T-helper 2 cell treated with Interferon-gamma antibody and Interleukin-4, amounts not matched to agents 5 μg/mL and 100 μg/mL, for 36 hours (primary cell): Measurements from ENCODE around the gene IMPDH2.

Experiments
- DNase-seq: peaks from one replicate; pipeline ENCODE4 v3.0.0; 2021; ENCODE audit warnings: low spot score
- H3K27ac Mint-ChIP-seq: one replicate; pipeline ENCODE4 v1.8.0; 2021; ENCODE audit warnings: mild to moderate bottlenecking, mixed read lengths
- H3K27me3 Mint-ChIP-seq: one replicate; pipeline ENCODE4 v1.8.0; 2021; ENCODE audit warnings: low read depth, mixed read lengths
- H3K36me3 Mint-ChIP-seq: one replicate; pipeline ENCODE4 v1.8.0; 2021; ENCODE audit warnings: low read depth, mixed read lengths
- H3K4me1 Mint-ChIP-seq: one replicate; pipeline ENCODE4 v1.8.0; 2021; ENCODE audit warnings: low read depth, mixed read lengths
- H3K4me3 Mint-ChIP-seq: one replicate; pipeline ENCODE4 v1.8.0; 2022; ENCODE audit warnings: mild to moderate bottlenecking, moderate library complexity, mixed read lengths
- H3K9me3 Mint-ChIP-seq: one replicate; pipeline ENCODE4 v1.8.0; 2021; ENCODE audit warnings: mixed read lengths

The IMPDH2 gene

DNA sequence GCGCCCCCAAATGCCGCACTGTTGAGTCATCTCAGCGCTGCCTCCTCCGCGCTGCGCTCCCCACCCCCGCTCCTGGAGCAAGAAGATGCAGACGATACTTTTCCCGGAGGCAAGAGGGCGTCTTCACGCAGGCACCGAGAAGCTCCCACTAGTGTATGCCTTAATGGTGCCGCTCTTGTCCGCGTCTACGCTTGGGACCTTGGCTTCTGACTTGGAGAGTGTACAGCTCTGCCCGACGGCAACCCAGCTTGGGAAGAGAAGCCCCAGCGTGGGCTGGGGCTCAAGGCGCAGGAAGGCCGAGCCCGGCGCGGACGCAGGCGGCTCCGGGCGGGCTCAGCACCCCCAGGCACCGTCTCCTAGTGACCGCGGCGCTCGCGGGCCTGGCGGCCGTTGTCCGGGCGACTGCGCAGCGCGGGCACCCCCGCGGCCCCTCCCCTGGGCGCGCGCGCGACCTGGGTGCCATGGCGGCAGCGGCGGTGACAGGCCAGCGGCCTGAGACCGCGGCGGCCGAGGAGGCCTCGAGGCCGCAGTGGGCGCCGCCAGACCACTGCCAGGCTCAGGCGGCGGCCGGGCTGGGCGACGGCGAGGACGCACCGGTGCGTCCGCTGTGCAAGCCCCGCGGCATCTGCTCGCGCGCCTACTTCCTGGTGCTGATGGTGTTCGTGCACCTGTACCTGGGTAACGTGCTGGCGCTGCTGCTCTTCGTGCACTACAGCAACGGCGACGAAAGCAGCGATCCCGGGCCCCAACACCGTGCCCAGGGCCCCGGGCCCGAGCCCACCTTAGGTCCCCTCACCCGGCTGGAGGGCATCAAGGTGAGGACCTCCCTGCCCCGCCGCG, 39.2 kb downstream of the IMPDH2 start, which contains the start of gene P4HTM:
Gene P4HTM, plus strand, starts transcription at position 446 of the 840 bp plus-strand sequence. Its CDS starts 16 bp downstream, at position 462.
- DNase-seq, result peak; percentile 85
- H3K4me3 Mint-ChIP-seq, result peak within 1 kb of the TSS; percentile 97
- H3K27me3 Mint-ChIP-seq, result no peaks in the 10 kb centered on the region
- H3K9me3 Mint-ChIP-seq, result no peaks in the 10 kb centered on the region
- peaks cover 11% of the 10 kb centered on the region for H3K36me3 Mint-ChIP-seq
- H3K27ac Mint-ChIP-seq, result peak within 1 kb of the TSS; percentile 92
- H3K4me1 Mint-ChIP-seq, result peaks cover 37% of the 10 kb centered on the region

DNA sequence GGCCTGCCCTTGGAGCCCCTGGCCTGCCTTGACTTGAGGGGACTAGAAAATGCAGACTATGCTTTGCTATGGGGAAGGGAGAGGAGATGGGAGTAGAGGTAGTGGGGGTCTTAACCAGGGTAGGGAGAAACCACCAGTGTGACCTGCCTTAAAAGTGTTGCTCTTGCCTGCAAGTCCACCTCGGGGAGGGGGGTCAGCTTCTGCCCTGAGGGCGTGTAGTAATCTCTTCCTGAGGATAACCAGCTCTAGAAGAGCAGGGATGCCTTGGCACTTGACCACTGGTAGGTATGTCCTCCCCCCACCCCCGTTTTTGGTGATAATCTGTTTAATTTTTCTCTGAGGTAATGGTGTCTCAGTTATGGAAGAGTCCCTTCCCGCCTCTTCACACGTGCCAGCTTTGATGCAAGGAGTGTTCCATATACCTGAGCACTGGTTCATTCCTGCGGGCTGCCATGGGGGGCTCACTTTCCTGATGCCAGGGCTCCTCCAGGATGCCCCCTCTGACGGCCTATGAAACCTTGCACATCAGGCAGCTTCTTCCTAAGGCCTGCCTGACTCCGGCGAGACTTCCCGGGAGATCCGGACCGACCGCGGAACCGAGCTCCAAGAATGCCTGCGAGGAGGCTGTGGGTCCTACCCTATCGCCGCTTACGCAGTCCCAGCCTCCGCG, 39.9 kb downstream of the IMPDH2 start:
- no peak for DNase-seq
- H3K36me3 Mint-ChIP-seq, result peaks cover 12% of the 10 kb centered on the region
- H3K27ac Mint-ChIP-seq, result peak overlapping the region; percentile 82
- peak overlapping the region; percentile 92 for H3K4me3 Mint-ChIP-seq
- H3K4me1 Mint-ChIP-seq, result peaks cover 36% of the 10 kb centered on the region
- no peaks in the 10 kb centered on the region for H3K9me3 Mint-ChIP-seq
- H3K27me3 Mint-ChIP-seq, result no peaks in the 10 kb centered on the region

DNA sequence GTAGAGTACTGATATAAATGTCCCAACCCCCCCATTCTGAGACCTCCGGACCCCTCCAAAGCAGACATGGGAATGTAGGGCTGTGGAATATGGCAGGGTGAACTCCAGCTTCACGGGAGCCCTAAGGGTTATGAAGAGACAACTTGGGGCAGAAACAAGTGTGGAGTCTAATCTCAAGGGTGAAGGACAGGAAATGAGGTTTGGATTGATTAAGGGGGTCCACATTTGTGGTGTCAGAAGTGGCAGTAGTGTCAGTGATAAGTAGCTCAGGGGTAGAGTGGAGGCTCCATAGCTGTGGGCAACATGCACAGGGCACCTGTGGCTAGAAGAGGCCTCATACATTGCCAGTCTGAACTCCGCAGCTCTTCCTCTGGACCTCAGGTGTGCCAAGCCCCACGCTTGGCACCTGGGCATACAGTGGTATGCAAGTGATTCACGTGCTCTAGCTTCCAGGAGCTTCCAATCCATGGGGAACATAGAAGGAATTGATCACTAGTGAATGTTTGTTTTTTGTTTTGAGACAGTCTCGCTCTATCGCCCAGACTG, 43.3 kb downstream of the IMPDH2 start:
- Mint-ChIP-seq H3K4me3 (no peak overlapping the region), H3K9me3 (no peaks in the 10 kb centered on the region), H3K4me1 (peaks cover 15% of the 10 kb centered on the region), H3K27ac (no peak overlapping the region), H3K36me3 (peaks cover 33% of the 10 kb centered on the region), H3K27me3 (no peaks in the 10 kb centered on the region)
- DNase-seq, result no peak

GRCh38 chr3:48984663-48985062, 44.5 kb downstream of the IMPDH2 start:
- DNase-seq, result no peak
- no peaks in the 10 kb centered on the region for H3K27me3 Mint-ChIP-seq
- H3K36me3 Mint-ChIP-seq, result peaks cover 42% of the 10 kb centered on the region
- H3K27ac Mint-ChIP-seq, result no peak overlapping the region
- H3K9me3 Mint-ChIP-seq, result no peaks in the 10 kb centered on the region
- no peak overlapping the region for H3K4me3 Mint-ChIP-seq
- H3K4me1 Mint-ChIP-seq, result peaks cover 12% of the 10 kb centered on the region

DNA sequence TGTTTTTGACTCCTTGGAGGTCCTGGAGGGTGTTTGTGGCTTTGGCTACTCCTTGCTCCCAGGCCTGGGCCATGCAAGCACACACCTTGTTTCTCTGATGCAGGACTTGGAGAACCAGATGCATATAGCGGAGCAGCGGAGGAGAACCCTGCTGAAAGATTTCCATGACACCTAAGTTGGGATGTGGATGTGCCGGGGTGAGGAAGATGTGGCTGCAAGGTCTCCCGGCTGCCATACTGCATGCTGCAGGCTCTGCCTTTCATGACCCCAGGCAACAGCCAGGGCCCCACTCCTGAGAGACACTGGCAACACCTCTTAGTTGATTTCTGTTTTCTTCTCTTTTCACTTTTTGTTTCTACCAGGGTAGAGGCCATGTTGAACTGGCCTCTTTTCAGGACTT, 46.1 kb downstream of the IMPDH2 start:
- Mint-ChIP-seq H3K4me1 (peaks cover 4% of the 10 kb centered on the region), H3K4me3 (no peak overlapping the region), H3K27me3 (no peaks in the 10 kb centered on the region), H3K27ac (no peak overlapping the region), H3K36me3 (peaks cover 48% of the 10 kb centered on the region), H3K9me3 (no peaks in the 10 kb centered on the region)
- DNase-seq, result no peak

DNA sequence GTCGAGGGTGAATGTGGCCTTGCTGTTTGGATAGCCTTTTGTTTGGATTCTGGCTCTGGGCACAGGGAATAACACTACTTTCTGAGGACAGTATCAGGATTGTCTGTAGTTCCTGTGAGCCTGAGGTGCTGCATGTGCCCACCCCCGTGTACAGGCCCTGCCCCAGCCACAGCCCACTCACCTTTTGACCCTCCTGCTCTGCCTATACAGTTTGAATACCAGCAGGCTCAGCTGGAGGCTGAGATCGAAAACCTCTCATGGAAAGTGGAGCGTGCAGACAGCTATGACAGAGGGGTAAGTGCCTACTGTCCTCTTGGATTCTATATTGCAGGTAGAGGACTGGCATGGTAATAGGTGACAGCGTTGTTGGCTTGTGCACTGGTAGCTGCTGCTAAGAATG, 46.5 kb downstream of the IMPDH2 start:
- no peaks in the 10 kb centered on the region for H3K9me3 Mint-ChIP-seq
- no peaks in the 10 kb centered on the region for H3K27me3 Mint-ChIP-seq
- H3K4me3 Mint-ChIP-seq, result no peak overlapping the region
- H3K4me1 Mint-ChIP-seq, result peaks cover under 1% of the 10 kb centered on the region
- no peak overlapping the region for H3K27ac Mint-ChIP-seq
- DNase-seq, result no peak
- H3K36me3 Mint-ChIP-seq, result peaks cover 50% of the 10 kb centered on the region

DNA sequence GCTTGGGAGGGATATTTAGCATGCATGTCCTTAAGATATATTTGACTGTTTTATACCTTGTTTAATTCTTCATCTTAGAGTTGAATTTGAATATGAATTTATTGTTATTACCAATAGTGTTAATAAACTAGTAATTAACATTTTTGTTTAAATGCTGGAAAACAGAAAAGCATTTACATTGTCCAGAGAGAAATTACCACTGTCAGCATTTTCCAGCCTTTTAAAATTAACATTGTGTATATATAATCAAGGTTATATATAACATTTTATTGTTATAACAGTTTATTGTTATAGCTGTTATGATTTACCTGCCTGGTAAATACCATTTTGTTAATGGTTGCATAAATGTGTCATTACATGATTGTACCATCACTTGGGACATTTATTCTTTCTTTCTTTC, 47.2 kb downstream of the IMPDH2 start:
- no peaks in the 10 kb centered on the region for H3K9me3 Mint-ChIP-seq
- H3K27me3 Mint-ChIP-seq, result no peaks in the 10 kb centered on the region
- no peaks in the 10 kb centered on the region for H3K4me1 Mint-ChIP-seq
- no peak overlapping the region for H3K4me3 Mint-ChIP-seq
- no peak for DNase-seq
- peaks cover 50% of the 10 kb centered on the region for H3K36me3 Mint-ChIP-seq
- no peak overlapping the region for H3K27ac Mint-ChIP-seq

DNA sequence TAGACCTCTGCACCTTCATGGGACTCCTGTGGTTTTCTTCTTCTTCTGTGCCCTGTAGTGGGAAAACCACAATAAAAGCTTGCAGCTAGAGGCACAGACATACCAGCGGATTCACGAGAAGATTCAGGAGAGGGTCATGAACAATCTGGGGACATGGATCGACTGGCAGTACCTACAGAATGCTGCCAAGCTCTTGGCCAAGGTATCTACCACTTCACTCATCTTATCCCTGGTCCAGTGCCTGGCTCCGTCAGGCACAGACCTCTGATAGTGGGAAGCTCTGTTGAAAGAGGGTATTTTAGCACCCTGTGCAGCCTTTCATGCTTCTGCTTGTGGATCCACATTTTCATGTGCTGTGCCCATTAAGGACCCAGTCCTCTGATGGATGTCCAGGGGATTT, 48.9 kb downstream of the IMPDH2 start:
- Mint-ChIP-seq H3K9me3 (no peaks in the 10 kb centered on the region), H3K4me1 (no peaks in the 10 kb centered on the region), H3K36me3 (peaks cover 55% of the 10 kb centered on the region), H3K27ac (peak overlapping the region; percentile 52), H3K27me3 (no peaks in the 10 kb centered on the region), H3K4me3 (no peak overlapping the region)
- no peak for DNase-seq

- Mint-ChIP-seq H3K36me3 (peaks cover 61% of the 10 kb centered on the region), H3K27ac (no peak overlapping the region), H3K27me3 (no peaks in the 10 kb centered on the region), H3K4me3 (no peak overlapping the region), H3K9me3 (no peaks in the 10 kb centered on the region), H3K4me1 (no peaks in the 10 kb centered on the region)
- DNase-seq, result no peak
Measured at GRCh38 chr3:48979451-48979850, 49.7 kb downstream of the IMPDH2 start.
